GM19328 (cell line): ENCODE results near the gene MED12.
"Not testable (repeated sequence)": the region's sequence is repeated elsewhere in the genome, so short reads cannot be mapped to it uniquely, and the experiment has no call there.

ENCODE experiments used
- ATAC-seq: cut with Tn5 transposase; IDR thresholded peaks from one replicate; pipeline ENCODE4 v1.9.1; 2021; ENCODE audit warnings: mild to moderate bottlenecking, moderate library complexity; ENCODE audit not compliant: unreplicated experiment

MED12 gene

GRCh38 chrX:71160475-71160874, 42.1 kb downstream of the MED12 start:
- no peak for ATAC-seq

GRCh38 chrX:71162981-71163380, 44.6 kb downstream of the MED12 start:
- no peak for ATAC-seq

DNA sequence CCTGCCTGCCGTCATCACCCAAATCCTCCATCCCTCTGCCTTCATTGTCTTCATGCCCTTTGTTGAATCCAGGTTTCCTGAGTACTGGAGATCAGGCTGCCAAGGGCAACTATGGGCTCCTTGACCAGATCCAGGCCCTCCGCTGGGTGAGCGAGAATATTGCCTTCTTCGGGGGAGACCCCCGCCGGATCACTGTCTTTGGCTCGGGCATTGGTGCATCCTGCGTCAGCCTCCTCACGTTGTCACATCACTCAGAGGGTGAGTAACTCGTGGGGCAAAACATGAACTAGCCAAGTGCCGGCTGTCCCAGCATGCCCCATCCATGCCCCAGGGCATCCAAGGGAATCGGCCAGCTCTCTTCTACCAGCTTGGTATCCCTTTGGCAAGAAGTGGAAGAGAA, 45.7 kb downstream of the MED12 start:
- no peak for ATAC-seq

DNA sequence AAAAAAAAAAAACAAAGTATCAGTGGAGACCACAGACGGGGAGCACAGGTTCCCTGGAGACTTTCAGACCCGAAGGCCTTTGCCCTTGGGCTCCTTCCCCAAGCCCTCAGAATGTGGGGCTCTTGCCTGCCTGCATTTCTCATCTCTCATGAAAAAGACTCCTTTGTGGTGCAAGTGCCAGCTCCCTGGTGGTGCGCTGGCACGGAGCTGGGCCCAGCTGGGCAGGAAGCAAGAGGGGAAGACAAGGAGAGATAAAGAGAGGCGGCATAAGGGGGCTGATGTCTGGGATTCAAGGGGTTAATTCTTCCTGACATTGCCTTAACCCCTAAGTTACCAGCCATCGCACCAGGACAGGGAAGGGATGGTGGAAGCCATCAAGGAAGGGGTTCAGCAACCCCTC, 48.1 kb downstream of the MED12 start:
- ATAC-seq: no peak

DNA sequence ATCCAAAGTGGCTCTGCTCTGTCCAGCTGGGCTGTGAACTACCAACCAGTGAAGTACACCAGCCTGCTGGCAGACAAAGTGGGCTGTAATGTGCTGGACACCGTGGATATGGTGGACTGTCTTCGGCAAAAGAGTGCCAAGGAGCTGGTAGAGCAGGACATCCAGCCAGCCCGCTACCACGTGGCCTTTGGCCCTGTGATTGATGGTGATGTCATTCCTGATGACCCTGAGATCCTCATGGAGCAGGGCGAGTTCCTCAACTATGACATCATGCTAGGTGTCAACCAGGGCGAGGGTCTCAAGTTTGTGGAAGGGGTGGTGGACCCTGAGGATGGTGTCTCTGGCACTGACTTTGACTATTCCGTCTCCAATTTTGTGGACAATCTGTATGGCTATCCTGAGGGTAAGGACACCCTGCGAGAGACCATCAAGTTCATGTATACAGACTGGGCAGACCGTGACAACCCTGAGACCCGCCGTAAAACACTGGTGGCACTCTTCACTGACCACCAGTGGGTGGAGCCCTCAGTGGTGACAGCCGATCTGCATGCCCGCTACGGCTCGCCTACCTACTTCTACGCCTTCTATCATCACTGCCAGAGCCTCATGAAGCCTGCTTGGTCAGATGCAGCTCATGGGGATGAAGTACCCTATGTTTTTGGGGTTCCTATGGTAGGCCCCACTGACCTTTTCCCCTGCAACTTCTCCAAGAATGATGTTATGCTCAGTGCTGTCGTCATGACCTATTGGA, 48.8 kb downstream of the MED12 start:
- no peak for ATAC-seq

- ATAC-seq: no peak
Measured at GRCh38 chrX:71168134-71168533, 49.7 kb downstream of the MED12 start.

DNA sequence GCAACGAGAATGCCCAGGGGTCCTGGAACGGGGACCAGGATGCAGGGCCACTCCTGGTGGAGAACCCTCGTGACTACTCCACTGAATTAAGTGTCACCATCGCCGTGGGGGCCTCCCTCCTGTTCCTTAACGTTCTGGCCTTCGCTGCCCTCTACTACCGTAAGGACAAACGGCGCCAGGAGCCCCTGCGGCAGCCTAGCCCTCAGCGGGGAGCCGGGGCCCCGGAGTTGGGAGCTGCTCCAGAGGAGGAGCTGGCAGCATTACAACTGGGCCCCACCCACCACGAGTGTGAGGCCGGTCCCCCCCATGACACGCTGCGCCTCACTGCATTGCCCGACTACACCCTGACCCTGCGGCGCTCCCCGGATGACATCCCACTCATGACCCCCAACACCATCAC, 51.2 kb downstream of the MED12 start:
- ATAC-seq: no peak

DNA sequence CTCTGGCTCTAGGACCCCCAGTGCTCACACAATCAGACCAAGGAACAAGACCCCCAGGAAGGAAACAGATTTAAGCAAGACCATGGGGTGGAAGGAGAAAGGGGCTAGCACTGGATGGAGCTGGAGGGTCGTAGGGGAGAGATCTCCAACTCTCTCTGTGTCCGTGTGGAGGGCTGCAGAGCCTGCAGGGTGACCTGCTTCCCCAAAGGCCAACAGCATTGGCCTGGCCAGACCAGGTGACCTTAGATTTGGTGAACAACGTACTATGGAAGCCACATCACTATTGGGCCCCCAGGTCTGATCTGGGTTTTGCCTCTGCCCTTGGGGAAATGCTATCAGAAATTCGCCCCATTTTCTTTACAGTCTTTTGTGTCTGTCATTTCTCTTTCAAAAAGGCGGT, 52.3 kb downstream of the MED12 start:
- no peak for ATAC-seq

DNA sequence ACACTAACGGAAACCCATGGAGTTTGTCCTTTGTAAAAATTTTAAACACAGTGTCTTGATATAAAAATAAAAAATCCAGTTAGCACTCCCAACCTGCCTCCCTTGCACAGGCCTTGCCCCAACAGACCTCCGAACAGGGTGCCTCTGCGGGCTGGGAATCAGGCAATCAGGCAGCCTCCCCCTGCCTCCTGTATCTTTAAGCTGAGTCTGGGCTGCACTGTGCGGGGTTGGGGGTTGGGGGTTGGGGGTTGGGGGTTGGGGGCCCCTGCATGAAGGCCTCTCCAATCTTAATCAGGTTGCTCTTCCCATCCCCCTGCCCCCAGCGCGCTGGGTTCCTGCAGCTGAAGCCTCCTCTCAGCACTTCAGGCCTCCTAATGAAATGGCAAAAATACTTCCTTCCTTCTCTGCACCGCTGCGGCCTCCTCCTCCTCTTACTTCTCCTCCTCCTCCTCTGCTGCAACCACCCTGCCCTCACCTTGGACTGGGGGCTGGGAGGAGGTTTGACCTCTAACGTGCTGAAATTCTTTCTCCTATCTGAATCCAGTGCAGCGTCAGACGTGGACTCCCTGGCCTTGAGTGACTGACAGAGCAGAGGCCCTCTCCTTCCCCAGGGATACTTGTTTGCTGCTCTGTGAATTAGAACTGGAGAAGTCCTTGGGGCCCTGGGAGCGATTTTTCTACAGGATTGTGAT, 52.9 kb downstream of the MED12 start:
- ATAC-seq: no peak

- no peak for ATAC-seq
Measured at GRCh38 chrX:71173440-71173839, 55.0 kb downstream of the MED12 start.

DNA sequence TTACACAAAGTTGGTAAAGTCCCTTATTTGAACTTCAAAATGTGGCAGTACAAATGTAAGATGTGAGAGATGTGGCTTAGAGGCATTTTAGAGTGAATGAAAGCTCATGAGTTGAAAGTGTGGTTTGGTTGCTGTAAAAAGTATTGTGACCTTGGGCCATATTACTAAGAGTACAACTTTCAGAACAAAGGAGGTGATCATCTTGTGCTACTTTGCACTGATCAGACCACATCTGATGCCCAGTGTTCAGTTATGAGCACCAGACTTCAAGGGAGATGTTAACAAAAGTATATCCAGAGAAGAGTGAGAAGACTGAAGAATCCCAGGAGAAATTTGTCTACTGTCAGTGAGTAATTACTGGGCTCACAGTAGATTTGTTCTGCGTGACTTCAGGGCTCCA, 56.4 kb downstream of the MED12 start:
- no peak for ATAC-seq

DNA sequence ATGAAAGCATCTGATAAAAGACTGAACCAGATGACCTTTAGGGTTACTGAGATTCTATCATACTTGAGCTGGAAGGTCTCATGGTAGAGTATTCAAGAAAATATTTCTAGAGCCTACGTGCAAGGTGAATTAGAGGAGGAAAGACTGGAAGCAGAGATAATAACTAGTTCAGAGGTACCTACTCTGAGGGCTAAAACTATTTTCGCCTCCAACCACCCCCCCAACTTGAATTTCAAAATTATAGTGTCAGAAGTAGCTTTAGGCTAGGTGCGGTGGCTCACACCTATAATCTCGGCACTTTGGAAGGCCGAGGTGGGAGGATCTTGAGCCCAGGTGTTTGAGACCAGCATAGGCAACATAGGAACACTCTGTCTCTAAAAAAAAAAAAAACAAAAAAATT, 57.1 kb downstream of the MED12 start:
- no peak for ATAC-seq

GRCh38 chrX:71177327-71177726, 58.9 kb downstream of the MED12 start:
- ATAC-seq: no peak

DNA sequence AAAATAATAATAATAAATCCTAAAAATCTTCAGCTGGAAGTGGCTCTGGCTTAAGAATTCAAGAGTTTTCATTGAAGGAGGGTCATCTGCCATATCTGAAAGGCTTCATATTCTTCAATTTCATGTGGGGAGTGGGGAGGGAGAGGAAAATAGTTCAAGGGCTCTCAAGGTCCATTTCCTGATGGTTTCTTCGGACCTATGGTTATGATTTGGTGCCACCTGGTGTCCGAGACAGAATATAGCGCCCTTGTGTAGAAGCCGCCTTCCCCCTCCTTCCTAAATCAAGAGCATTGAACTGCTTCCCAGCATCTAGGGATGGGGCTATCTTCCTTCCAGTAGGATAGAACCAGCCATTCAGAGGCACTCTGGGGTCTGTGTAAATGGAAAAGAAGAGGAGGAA, 60.5 kb downstream of the MED12 start:
- no peak for ATAC-seq

GRCh38 chrX:71180579-71181265, 62.3 kb downstream of the MED12 start:
- not testable (repeated sequence) for ATAC-seq

DNA sequence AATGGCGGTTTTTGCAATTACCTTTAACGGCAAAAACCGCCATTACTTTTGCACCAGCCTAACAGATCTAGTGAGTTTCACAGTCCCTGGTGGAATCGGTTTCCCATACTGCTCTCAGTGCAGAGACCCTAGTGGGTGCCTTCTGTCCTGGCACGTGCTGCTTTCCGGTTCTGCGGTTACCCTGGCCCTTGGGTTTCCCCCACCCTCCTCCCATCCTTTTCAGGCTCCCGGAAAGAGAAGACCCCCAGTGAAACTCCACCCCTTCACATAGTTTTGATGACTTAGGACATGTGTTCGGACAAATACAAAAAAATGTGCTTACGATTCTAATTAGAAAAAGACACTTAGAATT, 63.1 kb downstream of the MED12 start:
- peak; percentile 29 for ATAC-seq

DNA sequence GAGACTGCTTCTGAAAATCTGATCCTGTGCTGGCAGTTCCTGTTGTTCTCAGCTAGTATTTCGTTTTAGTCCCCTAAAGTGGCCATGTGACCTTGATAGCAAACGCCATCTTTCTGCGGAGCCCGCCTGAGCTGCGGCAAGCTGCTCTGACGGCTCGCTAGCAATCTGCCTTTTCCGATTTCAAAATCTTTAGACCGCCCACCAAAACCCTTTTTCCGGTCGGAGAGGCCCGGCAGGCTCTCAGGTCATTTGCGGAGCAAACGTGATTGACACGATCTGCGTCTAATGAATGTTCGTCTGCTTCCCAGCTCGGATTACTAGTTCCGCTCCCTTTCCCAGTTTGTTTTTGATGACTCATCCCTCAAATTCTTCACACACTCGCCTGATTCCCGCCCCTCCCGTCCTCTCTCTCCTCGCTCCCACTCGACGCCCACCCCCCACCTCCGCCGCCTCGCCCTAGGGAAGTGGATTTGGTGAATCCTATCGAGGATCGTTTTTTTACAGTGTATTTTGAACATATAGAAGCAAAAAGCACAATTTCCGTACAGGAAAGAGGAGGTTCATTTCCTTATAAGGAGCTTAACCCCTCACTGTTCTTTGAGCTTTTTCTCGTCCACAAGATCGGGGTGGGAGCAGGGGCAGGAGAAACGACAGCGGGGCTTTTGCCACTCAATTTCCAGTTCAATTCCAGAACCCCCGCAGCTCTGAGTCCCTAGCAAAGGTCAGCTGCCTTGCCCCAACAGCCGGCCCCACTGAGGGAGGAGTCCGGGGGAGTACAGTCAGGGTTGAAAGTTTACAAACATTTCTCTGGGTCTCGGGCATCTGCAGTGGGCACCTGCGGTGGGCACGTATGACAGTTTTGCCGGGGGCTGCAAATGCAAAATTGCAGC, 63.8 kb downstream of the MED12 start:
- peak; percentile 86 for ATAC-seq

GRCh38 chrX:71182871-71183270, 64.5 kb downstream of the MED12 start:
- no peak for ATAC-seq

DNA sequence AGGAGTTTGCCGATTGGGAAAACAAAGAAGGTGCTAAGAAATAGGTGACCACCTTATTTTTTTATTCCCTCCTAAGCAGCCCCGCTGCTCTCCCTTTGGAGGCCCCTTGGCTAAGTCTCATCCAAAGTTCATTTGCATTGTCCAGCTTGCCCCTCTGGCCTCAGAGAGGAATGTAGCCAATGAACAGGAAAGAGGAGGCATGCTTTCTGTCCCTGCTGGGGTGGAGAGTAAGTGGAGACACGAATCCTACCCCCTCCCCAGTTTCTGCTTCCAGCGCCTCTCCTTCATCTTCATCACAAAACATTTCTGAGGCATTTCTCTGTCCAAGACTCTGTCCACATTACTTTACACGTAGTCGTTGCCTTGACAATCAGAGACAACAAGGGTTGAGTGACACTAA, 64.9 kb downstream of the MED12 start:
- no peak for ATAC-seq

DNA sequence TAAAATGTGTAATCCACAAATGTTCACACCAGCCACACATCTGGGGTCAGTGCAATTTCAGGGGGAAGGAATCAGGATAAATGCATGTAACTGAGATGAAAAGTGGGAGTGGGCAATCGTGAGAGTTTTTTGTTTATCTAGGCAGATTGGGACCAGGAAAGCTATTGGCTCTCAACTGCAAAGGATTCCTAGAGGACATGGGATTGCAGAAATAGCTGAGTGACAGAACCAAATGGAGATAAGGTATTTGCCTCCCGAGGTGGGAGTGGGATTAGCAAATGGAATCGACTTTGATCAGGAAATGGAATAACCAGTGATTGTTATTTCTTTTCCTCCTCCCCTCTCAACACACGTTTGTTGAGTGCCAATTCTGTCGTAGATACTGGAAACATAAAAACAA, 65.7 kb downstream of the MED12 start:
- ATAC-seq: no peak

- ATAC-seq: no peak
Measured at GRCh38 chrX:71184803-71185495, 66.6 kb downstream of the MED12 start.
